A549 (cell line): ENCODE results near the gene ARRDC4. TPM values are rescaled to one million over a fixed set of nuclear protein-coding genes. Genes with fewer than 3 reads are reported as not detected.

Experiments used
- ATAC-seq, 2 experiments: fragments of 200-7000 bp in 1 of 2; fragments of >200 bp in 1 of 2; cut with Nextera tagmentation in 1 of 2; cut with Tn5 transposase in 1 of 2; 3 replicates each; pipeline versions ENCODE4 v1.8.0 to v1.9.1; 2018 to 2020; ENCODE audit warnings: mild to moderate bottlenecking in 1 of 2, moderate library complexity in 1 of 2
- CTCF ChIA-PET: fragments of 300-600 bp; sonication (Branson Sonifier 250); formaldehyde crosslinking; extraction: SDS; loops from one replicate; lab custom pipeline; 2021; ENCODE audit warnings: antibody characterized with exemption, inconsistent platforms; lab: Yijun Ruan, JAX
- POLR2A ChIA-PET: fragments of 350-600 bp; formaldehyde crosslinking; extraction: SDS; loops from one replicate; lab custom pipeline; 2021; ENCODE audit warnings: antibody characterized with exemption, inconsistent platforms; lab: Yijun Ruan, JAX
- DNase-seq, 2 experiments: peaks; one replicate each; pipeline versions ENCODE4 v3.0.0 to v3.0.0-alpha.2; 2011 to 2016; ENCODE audit warnings: low read depth in 1 of 2, low spot score in 1 of 2
- FAIRE-seq: peaks from 2 replicates; lab custom pipeline; 2011; peaks lifted over from hg19 to GRCh38; lab: Jason Lieb, UNC
- H3K27ac ChIP-seq, 2 experiments: fragments of >200 bp; sonication (Bioruptor Twin); formaldehyde crosslinking; 3 replicates each; pipeline ENCODE4 v1.5.1; 2016 to 2017
- H3K4me1 ChIP-seq: fragments of >200 bp; sonication (Bioruptor Twin); formaldehyde crosslinking; 3 replicates; pipeline ENCODE4 v1.6.1; 2016
- H3K4me2 ChIP-seq: fragments of >200 bp; sonication (Bioruptor Twin); formaldehyde crosslinking; 3 replicates; pipeline ENCODE4 v1.6.1; 2016
- H3K4me3 ChIP-seq: fragments of >200 bp; sonication (Bioruptor Twin); formaldehyde crosslinking; 3 replicates; pipeline ENCODE4 v1.5.1; 2016
- H3K9me3 ChIP-seq: fragments of >200 bp; sonication (Bioruptor Twin); formaldehyde crosslinking; 3 replicates; pipeline ENCODE4 v1.6.1; 2016
- CBX2 ChIP-seq: fragments of 200-600 bp; sonication (generic); IDR thresholded peaks from 2 replicates; pipeline ENCODE4 v1.6.1; 2016; ENCODE audit warnings: low read depth, mild to moderate bottlenecking, borderline replicate concordance
- CEBPB ChIP-seq, 2 experiments: fragments of >200 bp in 1 of 2; sonication (Bioruptor Twin) in 1 of 2; formaldehyde crosslinking in 1 of 2; IDR thresholded peaks; 2 replicates each; pipeline ENCODE4 v1.6.1; 2012 to 2016
- CHD4 ChIP-seq: fragments of 200-600 bp; sonication (generic); IDR thresholded peaks from 2 replicates; pipeline ENCODE4 v1.6.1; 2016; ENCODE audit warnings: antibody characterized with exemption, mild to moderate bottlenecking, borderline replicate concordance
- E2F6 ChIP-seq: IDR thresholded peaks from 2 replicates; pipeline ENCODE4 v1.6.1; 2012; ENCODE audit warnings: low read depth, borderline replicate concordance
- ELK1 ChIP-seq: fragments of 150-350 bp; IDR thresholded peaks from 2 replicates; pipeline ENCODE4 v1.6.1; 2014; ENCODE audit warnings: low read depth, mild to moderate bottlenecking, low read length
- EP300 ChIP-seq, 2 experiments: fragments of >200 bp; sonication (Bioruptor Twin); formaldehyde crosslinking; IDR thresholded peaks; 2 replicates in 1 of 2; 3 replicates in 1 of 2; pipeline ENCODE4 v1.6.1; 2016 to 2017
- ESRRA ChIP-seq: fragments of 150-350 bp; IDR thresholded peaks from 2 replicates; pipeline ENCODE4 v1.6.1; 2014; ENCODE audit warnings: mild to moderate bottlenecking, low read length, borderline replicate concordance
- FOSB ChIP-seq: fragments of 250-450 bp; sonication (Bioruptor Pico); IDR thresholded peaks from 2 replicates; pipeline ENCODE4 v1.5.0; 2020; ENCODE audit warnings: mild to moderate bottlenecking, moderate library complexity
- FOSL2 ChIP-seq, 2 experiments: fragments of 450-650 bp in 1 of 2; fragments of >200 bp in 1 of 2; sonication (Bioruptor Twin) in 1 of 2; formaldehyde crosslinking; IDR thresholded peaks; 2 replicates each; pipeline versions ENCODE4 v1.5.0 to v1.6.1; 2016 to 2020; ENCODE audit warnings: mild to moderate bottlenecking in 1 of 2, moderate library complexity in 1 of 2
- FOXS1 ChIP-seq: fragments of 250-450 bp; sonication (Bioruptor Pico); IDR thresholded peaks from 2 replicates; pipeline ENCODE4 v1.5.0; 2020; ENCODE audit warnings: mild to moderate bottlenecking, moderate library complexity
- GATA3 ChIP-seq: IDR thresholded peaks from 2 replicates; pipeline ENCODE4 v1.6.1; 2012; ENCODE audit warnings: borderline replicate concordance
- HOXA7 ChIP-seq: fragments of 250-450 bp; sonication (Bioruptor Pico); IDR thresholded peaks from 2 replicates; pipeline ENCODE4 v1.5.0; 2020; ENCODE audit warnings: mild to moderate bottlenecking, moderate library complexity
- KDM5A ChIP-seq: fragments of 200-600 bp; sonication (generic); IDR thresholded peaks from 2 replicates; pipeline ENCODE4 v1.6.1; 2016; ENCODE audit warnings: antibody characterized with exemption, mild to moderate bottlenecking
- MAFK ChIP-seq: fragments of 450-650 bp; IDR thresholded peaks from 2 replicates; pipeline ENCODE4 v1.6.1; 2014; ENCODE audit not compliant: partially characterized antibody
- PHF8 ChIP-seq: fragments of 200-600 bp; sonication (generic); IDR thresholded peaks from 2 replicates; pipeline ENCODE4 v1.6.1; 2016; ENCODE audit warnings: low read depth, mild to moderate bottlenecking, antibody characterized with exemption, moderate library complexity, borderline replicate concordance
- RCOR1 ChIP-seq: fragments of 150-350 bp; IDR thresholded peaks from 2 replicates; pipeline ENCODE4 v1.6.1; 2014; ENCODE audit warnings: antibody characterized with exemption, low read length, low read depth
- RNF2 ChIP-seq: fragments of 200-600 bp; sonication (generic); IDR thresholded peaks from 2 replicates; pipeline ENCODE4 v1.6.1; 2016; ENCODE audit warnings: low read depth, mild to moderate bottlenecking, antibody characterized with exemption, moderate library complexity, borderline replicate concordance
- SMC3 ChIP-seq: fragments of >200 bp; sonication (Bioruptor Twin); formaldehyde crosslinking; IDR thresholded peaks from 3 replicates; pipeline ENCODE4 v1.6.1; 2018; ENCODE audit warnings: inconsistent platforms
- SREBF2 ChIP-seq: fragments of 450-650 bp; IDR thresholded peaks from 2 replicates; pipeline ENCODE4 v1.6.1; 2014; ENCODE audit warnings: mild to moderate bottlenecking, moderate library complexity
- TFCP2L1 ChIP-seq: fragments of 250-450 bp; sonication (Bioruptor Pico); IDR thresholded peaks from 2 replicates; pipeline ENCODE4 v1.5.0; 2021; ENCODE audit warnings: mild to moderate bottlenecking
- TP53 ChIP-seq: fragments of 250-450 bp; sonication (Bioruptor Pico); IDR thresholded peaks from 2 replicates; pipeline ENCODE4 v1.5.0; 2021; ENCODE audit warnings: mild to moderate bottlenecking, moderate library complexity
- ZNF302 ChIP-seq: fragments of 250-450 bp; sonication (Bioruptor Pico); IDR thresholded peaks from 2 replicates; pipeline ENCODE4 v1.9.0; 2021; ENCODE audit warnings: inconsistent platforms, mild to moderate bottlenecking, moderate library complexity
- ZSCAN20 ChIP-seq: fragments of 250-450 bp; sonication (Bioruptor Pico); IDR thresholded peaks from 2 replicates; pipeline ENCODE4 v1.8.0; 2022; ENCODE audit warnings: mild to moderate bottlenecking, moderate library complexity
- WGBS: methylation state at CpG from one replicate; pipeline ENCODE4 v1.1.6; 2017; ENCODE audit errors: missing lambda C conversion rate; 5-methylcytosine and 5-hydroxymethylcytosine counted together
- polyA plus RNA-seq, 4 experiments: library from polyadenylated mRNA; depleted of rRNA in 3 of 4; stranded (reverse); fragments of >200 nt; fragmentation: RNase III in 1 of 4; extraction: RNeasy Plus Mini Kit Qiagen cat#74134 plus additional on column Dnase treatment in 1 of 4; gene quantifications; 2 replicates in 3 of 4; 3 replicates in 1 of 4; pipeline ENCODE4 v1.2.3, GENCODE V29; 2011 to 2017
- TF ChIP-seq, protein P1 (sequence below): fragments of >200 bp; sonication (Bioruptor Twin); formaldehyde crosslinking; IDR thresholded peaks from 3 replicates; pipeline ENCODE4 v1.6.1; 2016

The ARRDC4 gene
- polyA plus RNA-seq, 2 of the 4 experiments (the other 2 are of a cell fraction): 0.19 to 2.2 TPM

GRCh38 chr15:98009169-98009568 is 48.7 kb downstream of the ARRDC4 start:
- TF ChIP-seq FOSL2 (IDR thresholded peaks at IDR 0.05) (no peak), FOSL2 (CRISPR knock-in tag; IDR thresholded peaks at IDR 0.05) (no peak), ZSCAN20 (CRISPR knock-in tag) (no peak), RCOR1 (no peak), PHF8 (no peak), EP300 (IDR thresholded peaks at IDR 0.05) (no peak), SREBF2 (no peak), GATA3 (no peak), ZNF302 (CRISPR knock-in tag) (no peak), KDM5A (no peak), MAFK (no peak), ESRRA (no peak), HOXA7 (CRISPR knock-in tag) (no peak), TP53 (CRISPR knock-in tag) (no peak), TFCP2L1 (no peak), RNF2 (no peak), CHD4 (no peak), CEBPB (IDR thresholded peaks at IDR 0.05) (no peak)
- TF ChIP-seq, all 56 proteins: peak for 0

GRCh38 chr15:98009971-98010370 is 49.5 kb downstream of the ARRDC4 start:
- Histone ChIP-seq H3K9me3 (no peaks in the 10 kb centered on the region), H3K4me2 (no peak overlapping the region), H3K4me3 (no peak overlapping the region), H3K27ac (no peak overlapping the region), H3K4me1 (no peaks in the 10 kb centered on the region)
- 0% methylated on average over 6 of the region's 6 CpGs for WGBS
- TF ChIP-seq EP300 (IDR thresholded peaks at IDR 0.05): no peak
- no peak for TF ChIP-seq CBX2
- TF ChIP-seq ESRRA: no peak
- TF ChIP-seq FOXS1 (CRISPR knock-in tag): no peak
- TF ChIP-seq, protein P1, sequence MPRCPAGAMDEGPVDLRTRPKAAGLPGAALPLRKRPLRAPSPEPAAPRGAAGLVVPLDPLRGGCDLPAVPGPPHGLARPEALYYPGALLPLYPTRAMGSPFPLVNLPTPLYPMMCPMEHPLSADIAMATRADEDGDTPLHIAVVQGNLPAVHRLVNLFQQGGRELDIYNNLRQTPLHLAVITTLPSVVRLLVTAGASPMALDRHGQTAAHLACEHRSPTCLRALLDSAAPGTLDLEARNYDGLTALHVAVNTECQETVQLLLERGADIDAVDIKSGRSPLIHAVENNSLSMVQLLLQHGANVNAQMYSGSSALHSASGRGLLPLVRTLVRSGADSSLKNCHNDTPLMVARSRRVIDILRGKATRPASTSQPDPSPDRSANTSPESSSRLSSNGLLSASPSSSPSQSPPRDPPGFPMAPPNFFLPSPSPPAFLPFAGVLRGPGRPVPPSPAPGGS: no peak
- TF ChIP-seq ELK1: no peak
- TF ChIP-seq FOSB (CRISPR knock-in tag): no peak
- no peak for TF ChIP-seq RNF2
- TF ChIP-seq ZNF302 (CRISPR knock-in tag): no peak
- TF ChIP-seq E2F6: no peak
- no peak for TF ChIP-seq SMC3
- no peak for DNase-seq
- no peak for FAIRE-seq
- POLR2A ChIA-PET: no interaction called here
- CTCF ChIA-PET: interaction anchor here (1.1 kb wide), 1 partner anchor 101 kb away, joined by 3 read pairs; no protein-coding TSS in a partner anchor
- no peak for ATAC-seq

More at GRCh38 chr15:98009169-98009568, 48.7 kb downstream of the ARRDC4 start:
- POLR2A ChIA-PET: no interaction called here
- Histone ChIP-seq H3K27ac (no peak overlapping the region), H3K4me3 (no peak overlapping the region), H3K4me2 (no peak overlapping the region), H3K9me3 (no peaks in the 10 kb centered on the region), H3K4me1 (no peaks in the 10 kb centered on the region)
- WGBS: 1% methylated on average over 4 of the region's 4 CpGs
- no peak for DNase-seq
- no peak for FAIRE-seq
- CTCF ChIA-PET: interaction anchor here (1.1 kb wide), 1 partner anchor 100 kb away, joined by 3 read pairs; no protein-coding TSS in a partner anchor
- ATAC-seq: no peak
